ENCODE data around the gene ATXN2.

DNA sequence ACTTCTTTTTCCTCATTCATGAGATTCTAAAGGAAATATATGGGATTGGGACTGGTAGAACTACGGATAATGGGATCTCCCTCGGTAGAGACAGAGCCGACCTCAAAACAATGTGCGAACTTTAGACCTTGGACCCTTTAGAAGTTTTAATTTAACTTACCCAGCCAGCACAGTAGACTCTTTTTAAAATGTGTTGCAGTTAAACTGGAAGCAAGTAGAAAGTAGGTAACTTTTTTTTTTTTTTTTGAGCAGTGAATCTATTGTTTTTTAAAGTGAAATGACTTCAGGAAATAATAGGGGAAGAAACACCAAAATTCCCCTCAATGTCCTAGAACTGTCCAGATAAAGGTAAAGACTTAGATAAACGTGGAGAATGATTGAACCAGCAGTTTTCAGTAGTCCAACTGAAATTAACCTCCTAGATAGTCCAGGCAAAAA lies 1.1 kb upstream of the ATXN2 start:
- TF ChIP-seq CTCF (IDR thresholded peaks at IDR 0.05) = no peak
- TF ChIP-seq, protein P1, sequence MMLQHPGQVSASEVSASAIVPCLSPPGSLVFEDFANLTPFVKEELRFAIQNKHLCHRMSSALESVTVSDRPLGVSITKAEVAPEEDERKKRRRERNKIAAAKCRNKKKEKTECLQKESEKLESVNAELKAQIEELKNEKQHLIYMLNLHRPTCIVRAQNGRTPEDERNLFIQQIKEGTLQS (CRISPR knock-in tag; conservative IDR thresholded peaks at IDR 0.05) = no peak
- TF ChIP-seq MYBL2 (CRISPR knock-in tag; IDR thresholded peaks at IDR 0.05) = no peak
- TF ChIP-seq AFF4 (CRISPR knock-in tag; IDR thresholded peaks at IDR 0.05; ENCODE audit: borderline replicate concordance) = no peak
- no peak for TF ChIP-seq FOXJ3 (CRISPR knock-in tag; IDR thresholded peaks at IDR 0.05; ENCODE audit: borderline replicate concordance)
- TF ChIP-seq JUN (CRISPR knock-in tag; IDR thresholded peaks at IDR 0.05) = no peak
- TF ChIP-seq SP1 (CRISPR knock-in tag; conservative IDR thresholded peaks at IDR 0.05) = no peak
- TF ChIP-seq ZNF512 (CRISPR knock-in tag; IDR thresholded peaks at IDR 0.05; ENCODE audit: borderline replicate concordance) = no peak
- no peak for TF ChIP-seq TP53 (CRISPR knock-in tag; IDR thresholded peaks at IDR 0.05)
- TF ChIP-seq NFYB (CRISPR knock-in tag; conservative IDR thresholded peaks at IDR 0.05; ENCODE audit: low read depth) = no peak
- no peak for TF ChIP-seq ZNF121 (CRISPR knock-in tag; IDR thresholded peaks at IDR 0.05)

All from WTC11 (cell line).